Measurements from ENCODE around the gene SLCO2A1.

SLCO2A1 gene

DNA sequence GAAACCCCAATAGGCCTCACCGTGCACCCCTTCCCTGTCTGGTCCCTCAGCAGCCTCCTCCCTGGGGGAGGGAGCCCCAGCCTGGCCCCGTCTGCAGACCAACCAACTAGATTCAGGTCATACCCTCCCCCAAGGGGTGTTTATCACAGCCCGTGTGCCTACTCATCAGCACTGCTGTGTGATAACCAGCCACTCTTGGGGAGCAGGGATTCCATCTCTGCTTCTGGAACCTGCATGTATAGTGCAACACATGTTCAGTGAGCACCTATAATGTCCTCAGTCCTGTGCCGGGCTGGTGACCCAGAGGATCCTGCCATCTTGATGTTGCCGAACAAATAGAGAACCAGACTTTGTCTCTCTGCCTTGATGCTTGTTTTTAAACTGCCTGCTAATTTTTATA, 6.6 kb upstream of the SLCO2A1 start:
- peak overlapping the region; percentile 2 for H3K27ac ChIP-seq (ENCODE audit: poor library complexity, severe bottlenecking)
- no peak overlapping the region for H3K4me3 ChIP-seq (ENCODE audit: severe bottlenecking)
- no peak for DNase-seq (ENCODE audit: low spot score)
- H3K9me3 ChIP-seq (ENCODE audit: severe bottlenecking) = no peaks in the 10 kb centered on the region
- no peaks in the 10 kb centered on the region for H3K36me3 ChIP-seq (ENCODE audit: low read depth)
- no peaks in the 10 kb centered on the region for H3K27me3 ChIP-seq (ENCODE audit: insufficient read depth, poor library complexity, severe bottlenecking)
- no peak for ATAC-seq (ENCODE audit: low read depth)
- TF ChIP-seq, protein P1, sequence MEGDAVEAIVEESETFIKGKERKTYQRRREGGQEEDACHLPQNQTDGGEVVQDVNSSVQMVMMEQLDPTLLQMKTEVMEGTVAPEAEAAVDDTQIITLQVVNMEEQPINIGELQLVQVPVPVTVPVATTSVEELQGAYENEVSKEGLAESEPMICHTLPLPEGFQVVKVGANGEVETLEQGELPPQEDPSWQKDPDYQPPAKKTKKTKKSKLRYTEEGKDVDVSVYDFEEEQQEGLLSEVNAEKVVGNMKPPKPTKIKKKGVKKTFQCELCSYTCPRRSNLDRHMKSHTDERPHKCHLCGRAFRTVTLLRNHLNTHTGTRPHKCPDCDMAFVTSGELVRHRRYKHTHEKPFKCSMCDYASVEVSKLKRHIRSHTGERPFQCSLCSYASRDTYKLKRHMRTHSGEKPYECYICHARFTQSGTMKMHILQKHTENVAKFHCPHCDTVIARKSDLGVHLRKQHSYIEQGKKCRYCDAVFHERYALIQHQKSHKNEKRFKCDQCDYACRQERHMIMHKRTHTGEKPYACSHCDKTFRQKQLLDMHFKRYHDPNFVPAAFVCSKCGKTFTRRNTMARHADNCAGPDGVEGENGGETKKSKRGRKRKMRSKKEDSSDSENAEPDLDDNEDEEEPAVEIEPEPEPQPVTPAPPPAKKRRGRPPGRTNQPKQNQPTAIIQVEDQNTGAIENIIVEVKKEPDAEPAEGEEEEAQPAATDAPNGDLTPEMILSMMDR (IDR thresholded peaks at IDR 0.05; ENCODE audit: poor library complexity, severe bottlenecking) = no peak
- H3K4me1 ChIP-seq (ENCODE audit: insufficient read depth, poor library complexity, severe bottlenecking) = no peaks in the 10 kb centered on the region

DNA sequence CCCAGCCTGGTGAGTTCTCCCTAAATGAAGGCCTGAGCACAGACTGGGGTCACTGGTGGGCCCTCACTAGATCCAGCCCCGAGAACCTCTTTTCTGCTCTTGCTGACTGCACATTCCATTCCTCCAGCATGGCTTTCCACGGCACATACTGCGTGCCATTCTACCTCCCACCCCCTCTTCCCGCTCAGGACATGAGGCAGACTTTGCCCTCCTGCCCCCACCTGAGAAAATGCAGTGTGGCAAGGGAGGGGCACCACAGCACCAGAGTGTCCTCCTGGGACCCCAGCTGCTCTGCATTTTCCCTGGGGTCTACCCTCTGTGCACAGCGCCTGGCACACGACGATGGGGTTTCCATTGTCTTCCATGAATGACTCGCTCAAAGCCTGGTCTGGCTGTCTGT, 6.1 kb upstream of the SLCO2A1 start:
- H3K4me3 ChIP-seq (ENCODE audit: severe bottlenecking) = no peak overlapping the region
- no peaks in the 10 kb centered on the region for H3K27me3 ChIP-seq (ENCODE audit: insufficient read depth, poor library complexity, severe bottlenecking)
- no peaks in the 10 kb centered on the region for H3K36me3 ChIP-seq (ENCODE audit: low read depth)
- H3K4me1 ChIP-seq (ENCODE audit: insufficient read depth, poor library complexity, severe bottlenecking) = no peaks in the 10 kb centered on the region
- DNase-seq (ENCODE audit: low spot score) (no peak), ATAC-seq (ENCODE audit: low read depth) (no peak)
- TF ChIP-seq, protein P1 (IDR thresholded peaks at IDR 0.05; ENCODE audit: poor library complexity, severe bottlenecking) = no peak
- H3K27ac ChIP-seq (ENCODE audit: poor library complexity, severe bottlenecking) = peak overlapping the region; percentile 2
- no peaks in the 10 kb centered on the region for H3K9me3 ChIP-seq (ENCODE audit: severe bottlenecking)

DNA sequence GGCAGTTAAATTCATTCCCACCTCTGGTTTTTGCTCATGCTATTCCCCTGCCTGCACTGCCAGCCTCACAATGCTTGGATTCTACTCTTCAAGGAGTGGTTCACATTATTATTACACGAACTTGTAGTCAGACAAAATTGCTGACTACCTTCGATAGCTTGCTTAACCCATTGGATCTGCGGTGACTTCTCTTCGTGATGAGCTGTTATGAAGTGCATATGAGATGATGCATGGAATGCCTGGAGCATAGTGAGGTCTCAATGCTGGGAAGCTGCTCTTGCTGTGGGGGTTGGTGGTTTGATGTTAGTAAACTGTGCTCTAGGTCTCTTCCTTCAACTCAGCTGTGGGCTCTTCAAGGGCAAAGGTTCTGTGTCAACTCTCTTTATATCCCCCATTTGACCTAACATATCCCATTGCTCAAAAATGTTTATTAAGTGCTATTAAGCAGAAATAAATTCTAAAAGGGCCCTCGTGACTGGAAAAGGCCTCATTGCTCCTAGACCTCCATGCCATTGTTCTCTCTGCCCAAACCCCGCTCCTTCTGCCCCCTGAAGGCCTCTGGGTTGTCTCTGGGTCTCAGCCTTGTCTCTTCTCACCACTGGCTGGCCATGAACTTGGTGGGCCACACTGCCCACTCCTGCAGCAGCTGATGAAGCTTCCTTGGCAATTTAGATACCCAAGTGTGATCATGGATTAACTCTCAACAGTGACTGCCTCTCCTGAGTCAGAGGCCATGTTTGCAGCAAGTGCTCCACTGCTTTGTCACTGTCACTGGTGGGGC, 4.5 kb upstream of the SLCO2A1 start:
- Histone ChIP-seq H3K4me1 (ENCODE audit: insufficient read depth, poor library complexity, severe bottlenecking) (no peaks in the 10 kb centered on the region), H3K27ac (ENCODE audit: poor library complexity, severe bottlenecking) (no peak overlapping the region), H3K9me3 (ENCODE audit: severe bottlenecking) (no peaks in the 10 kb centered on the region), H3K27me3 (ENCODE audit: insufficient read depth, poor library complexity, severe bottlenecking) (no peaks in the 10 kb centered on the region), H3K4me3 (ENCODE audit: severe bottlenecking) (no peak overlapping the region), H3K36me3 (ENCODE audit: low read depth) (no peaks in the 10 kb centered on the region)
- ATAC-seq (ENCODE audit: low read depth) (no peak), DNase-seq (ENCODE audit: low spot score) (no peak)
- TF ChIP-seq, protein P1 (IDR thresholded peaks at IDR 0.05; ENCODE audit: poor library complexity, severe bottlenecking) = no peak

DNA sequence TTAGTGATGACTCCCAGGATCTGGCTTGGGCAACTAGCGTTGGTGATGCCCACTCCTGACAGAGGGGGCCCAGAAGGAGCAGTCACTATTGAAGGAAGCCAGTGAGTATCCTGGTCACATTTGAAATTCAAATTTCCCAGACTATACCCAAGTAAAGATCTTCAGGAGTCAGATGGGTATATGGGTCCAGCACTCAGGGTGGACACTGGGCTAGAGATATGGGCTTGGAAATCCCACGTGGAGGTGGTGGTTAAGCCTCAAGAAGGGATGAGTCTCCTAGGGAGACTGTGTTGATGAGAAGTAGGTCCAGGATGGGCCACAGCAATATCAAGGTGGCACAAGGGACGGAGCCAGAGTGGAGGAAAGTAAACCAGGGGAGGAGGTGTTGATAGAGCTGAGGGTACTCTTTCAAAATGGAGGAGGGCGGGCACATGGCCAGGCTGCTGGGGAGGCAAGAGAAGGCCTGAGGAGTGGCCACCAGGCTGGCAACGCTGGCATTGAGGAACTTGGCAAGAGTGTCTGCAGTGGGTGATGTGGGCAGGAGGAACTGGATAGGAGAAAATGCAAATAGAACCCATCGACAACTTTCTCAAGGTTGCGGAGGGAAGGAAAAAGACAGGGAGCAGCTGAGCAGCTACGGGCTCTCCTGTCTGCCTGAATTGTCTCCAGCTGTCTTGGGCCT, 3.7 kb upstream of the SLCO2A1 start:
- ATAC-seq (ENCODE audit: low read depth) (no peak), DNase-seq (ENCODE audit: low spot score) (no peak)
- Histone ChIP-seq H3K4me3 (ENCODE audit: severe bottlenecking) (no peak overlapping the region), H3K27me3 (ENCODE audit: insufficient read depth, poor library complexity, severe bottlenecking) (no peaks in the 10 kb centered on the region), H3K4me1 (ENCODE audit: insufficient read depth, poor library complexity, severe bottlenecking) (no peaks in the 10 kb centered on the region), H3K27ac (ENCODE audit: poor library complexity, severe bottlenecking) (no peak overlapping the region), H3K9me3 (ENCODE audit: severe bottlenecking) (no peaks in the 10 kb centered on the region), H3K36me3 (ENCODE audit: low read depth) (no peaks in the 10 kb centered on the region)
- TF ChIP-seq, protein P1 (IDR thresholded peaks at IDR 0.05; ENCODE audit: poor library complexity, severe bottlenecking) = no peak

Measured in RWPE2 (cell line).